ENCODE results near the gene TSPAN9. TPM values are rescaled to one million over a fixed set of nuclear protein-coding genes. Genes with fewer than 3 reads are reported as not detected.

The TSPAN9 gene
- total RNA-seq, 1 experiment from 2014 or later = 35.5 TPM

DNA sequence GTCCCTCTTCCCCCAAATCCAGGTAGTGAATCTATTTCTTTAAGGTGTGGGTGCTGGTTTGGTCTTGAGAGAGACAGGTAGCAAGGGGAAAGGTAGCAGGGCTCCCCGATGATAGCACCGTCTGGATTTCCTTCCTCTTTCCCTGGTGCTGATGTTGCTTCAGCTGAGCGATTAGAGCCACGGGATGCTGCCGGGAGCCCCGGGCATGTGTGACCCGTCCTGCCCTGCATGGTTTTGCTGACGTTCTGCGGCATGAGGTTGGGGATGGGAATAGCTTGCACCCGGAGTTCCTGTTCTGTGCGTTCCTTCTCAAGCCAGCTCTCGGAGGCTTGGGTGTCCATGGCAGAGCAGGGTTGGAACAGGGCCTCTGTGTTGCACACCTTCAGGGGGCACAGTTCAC lies 107.3 kb downstream of the TSPAN9 start:
- no peak for DNase-seq (ENCODE audit: low spot score)
- intact Hi-C loops (cut with micrococcal nuclease; ENCODE audit: unreplicated experiment) = no loop called here
- Histone ChIP-seq H3K9me3 (ENCODE audit: low read depth, low read length, poor library complexity, severe bottlenecking) (no peaks in the 10 kb centered on the region), H3K4me3 (ENCODE audit: low read depth, low read length, poor library complexity, severe bottlenecking) (no peak overlapping the region), H3K4me1 (ENCODE audit: insufficient read depth, low read length, poor library complexity, severe bottlenecking) (no peaks in the 10 kb centered on the region), H3K36me3 (ENCODE audit: insufficient read depth, low read length, poor library complexity, severe bottlenecking) (no peaks in the 10 kb centered on the region), H3K27me3 (replicated peaks; ENCODE audit: insufficient read depth, low read depth, low read length, poor library complexity) (no peaks in the 10 kb centered on the region), H3K27ac (ENCODE audit: low read depth, low read length, poor library complexity, severe bottlenecking) (no peak overlapping the region)
- ChIA-PET POLR2A (ENCODE audit: low non-redundant PET) (no interaction called here), CTCF (no interaction called here)
- BruUV-seq (replicated peaks) = no TSS peak
- TF ChIP-seq, protein P1, sequence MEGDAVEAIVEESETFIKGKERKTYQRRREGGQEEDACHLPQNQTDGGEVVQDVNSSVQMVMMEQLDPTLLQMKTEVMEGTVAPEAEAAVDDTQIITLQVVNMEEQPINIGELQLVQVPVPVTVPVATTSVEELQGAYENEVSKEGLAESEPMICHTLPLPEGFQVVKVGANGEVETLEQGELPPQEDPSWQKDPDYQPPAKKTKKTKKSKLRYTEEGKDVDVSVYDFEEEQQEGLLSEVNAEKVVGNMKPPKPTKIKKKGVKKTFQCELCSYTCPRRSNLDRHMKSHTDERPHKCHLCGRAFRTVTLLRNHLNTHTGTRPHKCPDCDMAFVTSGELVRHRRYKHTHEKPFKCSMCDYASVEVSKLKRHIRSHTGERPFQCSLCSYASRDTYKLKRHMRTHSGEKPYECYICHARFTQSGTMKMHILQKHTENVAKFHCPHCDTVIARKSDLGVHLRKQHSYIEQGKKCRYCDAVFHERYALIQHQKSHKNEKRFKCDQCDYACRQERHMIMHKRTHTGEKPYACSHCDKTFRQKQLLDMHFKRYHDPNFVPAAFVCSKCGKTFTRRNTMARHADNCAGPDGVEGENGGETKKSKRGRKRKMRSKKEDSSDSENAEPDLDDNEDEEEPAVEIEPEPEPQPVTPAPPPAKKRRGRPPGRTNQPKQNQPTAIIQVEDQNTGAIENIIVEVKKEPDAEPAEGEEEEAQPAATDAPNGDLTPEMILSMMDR (conservative IDR thresholded peaks at IDR 0.05; ENCODE audit: low read depth, low read length) = no peak
- TF ChIP-seq EZH2 (IDR thresholded peaks at IDR 0.05; ENCODE audit: borderline replicate concordance, low read depth, low read length, poor library complexity, severe bottlenecking) = no peak

GRCh38 chr12:3185260-3185870 lies 108.2 kb downstream of the TSPAN9 start:
- intact Hi-C loops (cut with micrococcal nuclease; ENCODE audit: unreplicated experiment) = no loop called here
- ChIA-PET POLR2A (ENCODE audit: low non-redundant PET) (no interaction called here), CTCF (no interaction called here)
- no peaks in the 10 kb centered on the region for H3K36me3 ChIP-seq (ENCODE audit: insufficient read depth, low read length, poor library complexity, severe bottlenecking)
- no peak for DNase-seq (ENCODE audit: low spot score)
- H3K4me1 ChIP-seq (ENCODE audit: insufficient read depth, low read length, poor library complexity, severe bottlenecking) = no peaks in the 10 kb centered on the region
- TF ChIP-seq, protein P1 (conservative IDR thresholded peaks at IDR 0.05; ENCODE audit: low read depth, low read length) = no peak
- no peak for TF ChIP-seq EZH2 (IDR thresholded peaks at IDR 0.05; ENCODE audit: borderline replicate concordance, low read depth, low read length, poor library complexity, severe bottlenecking)
- H3K27ac ChIP-seq (ENCODE audit: low read depth, low read length, poor library complexity, severe bottlenecking) = no peak overlapping the region
- no TSS peak for BruUV-seq (replicated peaks)
- no peaks in the 10 kb centered on the region for H3K9me3 ChIP-seq (ENCODE audit: low read depth, low read length, poor library complexity, severe bottlenecking)
- H3K27me3 ChIP-seq (replicated peaks; ENCODE audit: insufficient read depth, low read depth, low read length, poor library complexity) = no peaks in the 10 kb centered on the region
- H3K4me3 ChIP-seq (ENCODE audit: low read depth, low read length, poor library complexity, severe bottlenecking) = no peak overlapping the region

- no peak for DNase-seq (ENCODE audit: low spot score)
- ChIA-PET POLR2A (ENCODE audit: low non-redundant PET) (no interaction called here), CTCF (no interaction called here)
- no peak overlapping the region for H3K4me3 ChIP-seq (ENCODE audit: low read depth, low read length, poor library complexity, severe bottlenecking)
- no peaks in the 10 kb centered on the region for H3K27me3 ChIP-seq (replicated peaks; ENCODE audit: insufficient read depth, low read depth, low read length, poor library complexity)
- H3K27ac ChIP-seq (ENCODE audit: low read depth, low read length, poor library complexity, severe bottlenecking) = no peak overlapping the region
- no TSS peak for BruUV-seq (replicated peaks)
- H3K9me3 ChIP-seq (ENCODE audit: low read depth, low read length, poor library complexity, severe bottlenecking) = no peaks in the 10 kb centered on the region
- intact Hi-C loops (cut with micrococcal nuclease; ENCODE audit: unreplicated experiment) = no loop called here
- no peaks in the 10 kb centered on the region for H3K36me3 ChIP-seq (ENCODE audit: insufficient read depth, low read length, poor library complexity, severe bottlenecking)
- no peaks in the 10 kb centered on the region for H3K4me1 ChIP-seq (ENCODE audit: insufficient read depth, low read length, poor library complexity, severe bottlenecking)
- TF ChIP-seq EZH2 (IDR thresholded peaks at IDR 0.05; ENCODE audit: borderline replicate concordance, low read depth, low read length, poor library complexity, severe bottlenecking) = no peak
- TF ChIP-seq, protein P1 (conservative IDR thresholded peaks at IDR 0.05; ENCODE audit: low read depth, low read length) = no peak
These were observed 109.5 kb downstream of the TSPAN9 start for GRCh38 chr12:3186546-3187215.
